ENCODE measurements around the gene EIF4H. TPM values are rescaled to one million over a fixed set of nuclear protein-coding genes. Genes with fewer than 3 reads are reported as not detected.

Gene EIF4H
- total RNA-seq, 2 donors from 2014 or later: 175 to 203 TPM

GRCh38 chr7:74214816-74215630 lies 40.9 kb downstream of the EIF4H start:
- DNase-seq (ENCODE audit: low spot score): no peak
- H3K9me3 ChIP-seq: no peaks in the 10 kb centered on the region
- H3K4me3 ChIP-seq: no peak overlapping the region
- no peaks in the 10 kb centered on the region for H3K4me1 ChIP-seq
- H3K36me3 ChIP-seq: no peaks in the 10 kb centered on the region
- H3K27me3 ChIP-seq: no peaks in the 10 kb centered on the region
- H3K27ac ChIP-seq: no peak overlapping the region
- no peak for TF ChIP-seq CTCF (IDR thresholded peaks at IDR 0.05)

GRCh38 chr7:74215921-74216320 lies 41.8 kb downstream of the EIF4H start:
- H3K36me3 ChIP-seq: no peaks in the 10 kb centered on the region
- H3K9me3 ChIP-seq: no peaks in the 10 kb centered on the region
- no peak for TF ChIP-seq CTCF (IDR thresholded peaks at IDR 0.05)
- no peaks in the 10 kb centered on the region for H3K27me3 ChIP-seq
- no peaks in the 10 kb centered on the region for H3K4me1 ChIP-seq
- no peak for DNase-seq (ENCODE audit: low spot score)
- no peak overlapping the region for H3K4me3 ChIP-seq
- H3K27ac ChIP-seq: no peak overlapping the region

DNA sequence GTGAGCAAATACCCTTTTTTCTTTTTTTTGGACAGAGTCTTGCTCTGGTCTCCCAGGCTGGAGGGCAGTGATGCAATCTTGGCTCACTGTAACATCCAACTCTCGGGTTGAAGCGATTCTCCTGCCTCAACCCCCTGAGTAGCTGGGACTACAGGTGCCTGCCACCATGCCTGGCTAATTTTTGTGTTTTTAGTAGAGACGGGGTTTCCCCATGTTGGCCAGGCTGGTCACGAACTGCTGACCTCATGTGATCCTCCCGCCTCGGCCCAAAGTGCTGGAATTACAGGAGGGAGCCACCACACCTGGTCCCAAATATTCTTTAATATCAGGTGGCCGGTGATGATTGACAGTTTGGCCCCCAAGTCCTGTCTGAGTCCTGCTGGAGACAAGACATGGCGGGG lies 42.2 kb downstream of the EIF4H start:
- no peak for DNase-seq (ENCODE audit: low spot score)
- no peak for TF ChIP-seq CTCF (IDR thresholded peaks at IDR 0.05)
- Histone ChIP-seq H3K4me1 (no peaks in the 10 kb centered on the region), H3K4me3 (no peak overlapping the region), H3K27me3 (no peaks in the 10 kb centered on the region), H3K27ac (no peak overlapping the region), H3K9me3 (no peaks in the 10 kb centered on the region), H3K36me3 (no peaks in the 10 kb centered on the region)

DNA sequence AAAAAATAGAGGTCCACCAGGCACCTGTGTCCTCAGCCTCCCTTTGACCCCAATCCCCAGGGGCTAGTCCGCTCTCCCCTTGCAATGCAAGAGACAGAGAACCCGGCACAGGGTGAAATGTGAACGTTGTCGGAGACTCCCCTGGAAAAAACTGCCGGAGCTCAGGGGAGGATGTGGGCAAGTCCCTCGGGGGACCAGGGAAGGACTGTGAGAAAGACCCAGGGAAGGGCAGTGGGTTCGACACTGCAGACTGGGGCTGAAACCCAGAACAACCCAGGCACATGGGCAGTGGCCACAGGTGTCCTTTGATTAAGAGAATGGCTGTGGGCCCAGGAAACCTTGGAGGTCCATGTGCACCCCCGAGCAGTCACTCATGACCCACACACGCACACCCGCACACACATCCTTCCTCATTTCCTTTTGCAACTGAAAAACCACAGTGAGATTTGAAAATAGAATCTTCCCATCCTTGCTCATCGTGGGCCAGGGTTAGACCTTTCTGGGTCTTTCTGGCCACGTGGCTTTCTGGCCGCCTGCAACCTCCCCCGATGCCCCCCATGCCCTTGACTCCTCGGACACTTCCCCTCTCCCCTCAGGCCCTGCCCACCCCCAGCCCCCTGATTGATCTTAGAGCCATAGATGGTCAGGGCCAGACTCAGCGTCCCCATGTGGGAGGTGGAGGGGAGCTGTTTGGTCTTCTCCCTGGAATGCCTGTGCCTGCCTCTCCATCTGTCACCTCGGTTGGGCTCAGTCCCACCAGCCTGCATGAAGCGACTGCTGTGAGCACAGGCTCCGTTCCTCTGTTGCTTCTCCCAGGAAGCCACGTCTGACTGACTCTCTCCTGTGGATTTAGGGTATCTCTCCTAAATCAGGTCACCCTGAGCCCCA lies 43.5 kb downstream of the EIF4H start:
- H3K4me3 ChIP-seq: no peak overlapping the region
- DNase-seq (ENCODE audit: low spot score): no peak
- H3K9me3 ChIP-seq: no peaks in the 10 kb centered on the region
- TF ChIP-seq CTCF (IDR thresholded peaks at IDR 0.05): no peak
- H3K27me3 ChIP-seq: no peaks in the 10 kb centered on the region
- H3K27ac ChIP-seq: no peak overlapping the region
- no peaks in the 10 kb centered on the region for H3K4me1 ChIP-seq
- H3K36me3 ChIP-seq: no peaks in the 10 kb centered on the region

DNA sequence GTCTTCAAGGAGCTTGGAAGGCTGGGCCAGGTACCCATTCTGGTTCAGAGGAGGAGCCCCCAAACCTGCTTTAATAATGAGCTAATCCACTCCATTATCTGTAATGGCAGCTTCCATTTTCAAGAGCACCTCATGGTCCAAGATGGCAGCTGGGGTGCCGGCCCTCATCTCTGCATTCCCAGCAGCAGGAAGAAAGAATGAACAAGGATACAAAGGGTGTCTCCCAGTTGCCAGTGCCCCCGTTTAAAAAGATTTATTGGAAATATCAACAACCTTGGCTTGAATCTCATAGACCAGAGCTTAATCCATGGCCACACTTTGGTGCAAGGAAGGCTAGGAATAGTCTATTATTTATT lies 44.2 kb downstream of the EIF4H start:
- no peak for TF ChIP-seq CTCF (IDR thresholded peaks at IDR 0.05)
- H3K9me3 ChIP-seq: no peaks in the 10 kb centered on the region
- H3K4me3 ChIP-seq: no peak overlapping the region
- H3K4me1 ChIP-seq: no peaks in the 10 kb centered on the region
- no peaks in the 10 kb centered on the region for H3K27me3 ChIP-seq
- no peak overlapping the region for H3K27ac ChIP-seq
- no peak for DNase-seq (ENCODE audit: low spot score)
- no peaks in the 10 kb centered on the region for H3K36me3 ChIP-seq
